HG02970 (cell line): ENCODE measurements around the gene C1orf94.

Experiments used
- ATAC-seq: cut with Tn5 transposase; IDR thresholded peaks from one replicate; pipeline ENCODE4 v1.9.1; 2021; ENCODE audit warnings: mild to moderate bottlenecking, moderate library complexity, moderate number of reproducible peaks; ENCODE audit not compliant: unreplicated experiment, low FRiP score

The C1orf94 gene

GRCh38 chr1:34237151-34237815, 60.6 kb downstream of the C1orf94 start:
- ATAC-seq = no peak

GRCh38 chr1:34245967-34246366, 69.3 kb downstream of the C1orf94 start:
- no peak for ATAC-seq

- ATAC-seq = no peak
These were observed 73.6 kb downstream of the C1orf94 start for GRCh38 chr1:34250342-34250741.

- no peak for ATAC-seq
These were observed 85.5 kb downstream of the C1orf94 start for GRCh38 chr1:34262023-34262853.

- ATAC-seq = no peak
These were observed 86.2 kb downstream of the C1orf94 start for GRCh38 chr1:34262921-34263320.

GRCh38 chr1:34263406-34263805, 86.7 kb downstream of the C1orf94 start:
- ATAC-seq = no peak

- ATAC-seq = no peak
These were observed 88.7 kb downstream of the C1orf94 start for GRCh38 chr1:34265396-34265795.

- no peak for ATAC-seq
These were observed 89.6 kb downstream of the C1orf94 start for GRCh38 chr1:34266127-34266951.

GRCh38 chr1:34267326-34267725, 90.6 kb downstream of the C1orf94 start:
- ATAC-seq = no peak

GRCh38 chr1:34268311-34268954, 91.7 kb downstream of the C1orf94 start:
- no peak for ATAC-seq
